ENCODE results near the gene KLHDC10.
"Not testable (repeated sequence)": the region's sequence is repeated elsewhere in the genome, so short reads cannot be mapped to it uniquely, and the experiment has no call there.

DNA sequence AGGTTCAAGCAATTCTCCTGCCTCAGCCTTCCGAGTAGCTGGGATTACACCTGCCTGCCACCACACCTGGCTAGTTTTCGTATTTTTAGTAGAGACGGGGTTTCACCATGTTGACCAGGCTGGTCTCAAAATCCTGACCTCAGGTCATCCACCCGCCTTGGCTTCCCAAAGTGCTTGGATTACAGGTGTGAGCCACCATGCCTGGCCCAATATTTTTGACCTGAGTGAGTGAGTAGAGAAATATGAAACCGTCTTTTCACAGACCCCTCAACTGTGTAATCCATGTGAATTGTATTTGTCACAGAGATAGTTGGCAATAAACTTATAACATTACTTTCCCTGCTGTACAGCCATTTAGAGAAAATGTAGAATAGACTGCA lies 43.1 kb downstream of the KLHDC10 start:
- not testable (repeated sequence) for TF ChIP-seq CTCF (IDR thresholded peaks at IDR 0.05); ZFX (IDR thresholded peaks at IDR 0.05; ENCODE audit: borderline replicate concordance)
